HTR-8/SVneo (cell line): ENCODE data around the gene CENPP.

Source experiments
- DNase-seq: peaks from one replicate; pipeline ENCODE4 v3.0.0; 2011; ENCODE audit warnings: low spot score, mixed read lengths; ENCODE audit not compliant: insufficient read length
- FAIRE-seq: peaks from 2 replicates; lab custom pipeline; 2011; peaks lifted over from hg19 to GRCh38; lab: Jason Lieb, UNC

Gene CENPP

GRCh38 chr9:92467041-92467440 is 141.3 kb downstream of the CENPP start:
- no peak for DNase-seq
- FAIRE-seq = no peak

DNA sequence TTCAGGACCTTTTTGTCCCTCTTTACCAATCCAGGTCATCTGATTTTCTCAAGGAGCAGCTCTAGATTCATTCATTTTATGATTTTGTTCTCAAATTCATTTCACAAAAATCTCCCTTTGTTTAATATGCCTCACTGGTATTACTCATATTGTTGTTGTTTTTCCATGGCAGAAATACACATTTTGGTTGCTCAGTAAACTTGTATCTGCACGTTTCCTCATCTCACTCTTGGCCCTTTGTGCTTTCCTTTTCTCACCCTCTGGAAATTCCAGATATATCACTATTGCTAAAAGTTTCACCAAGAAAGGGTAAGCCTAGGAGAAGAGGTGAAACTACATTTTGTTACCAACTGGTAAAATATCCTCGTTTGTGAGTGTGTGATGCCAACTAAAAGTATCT is 141.8 kb downstream of the CENPP start:
- FAIRE-seq (no peak), DNase-seq (no peak)

- DNase-seq = no peak
- FAIRE-seq = no peak
Measured at GRCh38 chr9:92468206-92468605, 142.5 kb downstream of the CENPP start.

DNA sequence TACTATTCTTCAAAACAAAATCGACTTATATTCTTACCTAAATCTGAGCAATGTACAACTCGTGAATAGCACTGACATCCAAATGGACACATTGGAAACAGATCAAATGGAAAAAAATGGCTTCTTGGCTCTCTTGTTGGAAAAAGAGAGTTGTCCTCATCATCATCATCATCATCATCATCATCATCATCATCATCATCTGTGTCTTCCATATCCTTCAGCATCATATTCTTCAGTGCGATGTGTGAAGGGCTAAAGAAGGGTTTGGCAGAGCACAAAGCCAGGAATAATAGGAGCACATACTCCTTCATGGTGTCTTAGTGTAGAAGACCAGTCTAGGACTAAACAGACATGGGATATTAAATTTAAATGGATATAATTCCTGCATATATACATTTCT is 148.8 kb downstream of the CENPP start:
- DNase-seq (no peak), FAIRE-seq (no peak)

GRCh38 chr9:92476962-92477361 is 151.2 kb downstream of the CENPP start:
- DNase-seq = no peak
- FAIRE-seq = no peak

- DNase-seq = no peak
- FAIRE-seq = no peak
Measured at GRCh38 chr9:92478783-92479182, 153.0 kb downstream of the CENPP start.

DNA sequence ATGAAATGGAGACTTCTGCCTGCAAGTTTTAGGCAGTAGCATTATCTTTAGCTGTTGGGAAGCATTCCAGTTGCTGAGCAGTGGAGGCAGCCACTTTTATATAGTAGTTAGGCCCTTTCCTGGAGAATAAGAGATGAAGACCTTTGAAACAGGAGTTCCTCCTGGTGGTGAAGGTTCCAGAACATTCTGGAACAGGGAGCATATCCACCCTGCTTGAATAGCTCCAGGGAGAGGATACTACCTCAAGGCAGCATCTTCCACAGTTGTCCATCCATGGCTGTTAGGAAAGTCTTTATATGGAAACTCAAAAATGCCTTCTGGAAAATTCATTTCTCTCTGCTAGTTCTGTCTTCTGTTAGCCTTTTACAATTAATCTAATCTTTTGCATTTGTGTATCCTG is 153.6 kb downstream of the CENPP start:
- DNase-seq (no peak), FAIRE-seq (no peak)

DNA sequence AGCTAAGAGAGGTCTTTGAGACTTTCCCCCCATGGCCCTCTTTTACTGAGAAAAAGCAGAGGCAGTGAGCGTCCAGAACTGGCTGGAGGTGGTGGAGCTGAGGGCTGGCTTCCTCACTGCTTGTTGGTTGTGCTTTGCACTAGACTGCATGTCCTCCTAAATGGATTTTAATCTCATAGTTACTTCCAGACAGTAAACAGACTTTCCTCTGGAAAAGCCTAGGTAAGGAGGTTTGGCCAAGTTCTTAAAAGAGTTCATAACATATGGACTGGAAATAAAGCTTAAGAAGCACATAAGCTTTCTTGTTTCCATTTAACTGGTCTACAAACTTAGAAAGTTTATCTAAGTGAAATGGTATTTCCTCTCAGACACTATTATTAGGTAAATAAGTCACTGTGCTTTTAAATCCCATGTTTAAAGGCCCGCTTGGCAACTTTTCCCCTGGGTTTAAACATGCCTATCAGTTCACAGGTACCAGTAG is 154.6 kb downstream of the CENPP start:
- DNase-seq (no peak), FAIRE-seq (no peak)

DNA sequence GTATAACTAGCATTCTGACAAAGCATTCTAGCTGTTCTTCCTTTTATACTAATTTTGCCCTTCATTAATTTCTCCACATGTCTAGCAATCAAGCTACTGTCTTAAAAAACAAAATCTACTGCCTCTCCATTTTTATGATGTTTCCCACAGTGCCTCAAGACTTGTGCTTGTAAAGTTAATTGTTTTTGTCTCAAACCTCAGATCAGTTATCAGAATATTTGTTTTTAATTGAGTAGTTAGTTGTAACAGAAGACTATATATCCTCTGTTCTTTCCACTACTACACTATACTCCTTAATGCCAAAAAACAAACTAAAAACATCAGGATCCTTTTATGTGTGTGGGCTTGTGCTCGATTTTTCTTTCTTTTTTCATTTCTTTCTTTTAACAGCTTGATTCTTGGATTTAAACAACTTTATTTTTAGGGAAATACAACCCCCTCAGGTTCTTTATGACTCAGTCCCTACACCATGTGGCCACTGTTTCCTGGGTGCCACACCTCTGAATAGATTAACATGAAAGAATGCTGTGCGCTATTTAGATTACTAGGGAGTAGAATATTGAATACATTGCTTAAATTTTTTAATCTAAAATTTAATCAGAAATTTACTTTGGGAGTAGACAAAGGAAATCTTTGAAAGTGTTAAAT is 155.4 kb downstream of the CENPP start:
- no peak for FAIRE-seq
- no peak for DNase-seq

- no peak for DNase-seq
- no peak for FAIRE-seq
Measured at GRCh38 chr9:92482329-92482728, 156.6 kb downstream of the CENPP start, which contains the start of gene ASPN. Gene ASPN (minus strand): TSS chr9:92482506.

DNA sequence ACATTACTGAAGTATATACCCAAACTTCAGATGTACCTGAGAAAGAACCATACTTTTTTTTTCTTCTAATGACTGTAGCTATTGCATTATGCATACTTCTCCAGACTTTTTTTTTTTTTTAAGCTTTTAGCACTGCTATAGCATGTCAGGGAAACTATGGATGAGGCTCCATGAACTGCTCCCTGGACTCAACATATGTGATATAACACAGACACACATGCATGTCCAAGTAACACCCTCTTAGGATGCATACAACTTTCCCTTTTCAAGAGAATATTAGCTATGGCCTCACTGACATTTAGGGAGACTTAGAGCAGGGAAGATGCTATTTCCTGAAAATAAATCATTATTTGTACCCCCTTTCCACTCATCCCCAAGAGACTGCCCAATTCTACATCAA is 157.1 kb downstream of the CENPP start:
- FAIRE-seq = no peak
- DNase-seq = no peak

- no peak for FAIRE-seq
- no peak for DNase-seq
Measured at GRCh38 chr9:92483627-92484545, 158.1 kb downstream of the CENPP start.

GRCh38 chr9:92484563-92484962 is 158.8 kb downstream of the CENPP start:
- DNase-seq (no peak), FAIRE-seq (no peak)

DNA sequence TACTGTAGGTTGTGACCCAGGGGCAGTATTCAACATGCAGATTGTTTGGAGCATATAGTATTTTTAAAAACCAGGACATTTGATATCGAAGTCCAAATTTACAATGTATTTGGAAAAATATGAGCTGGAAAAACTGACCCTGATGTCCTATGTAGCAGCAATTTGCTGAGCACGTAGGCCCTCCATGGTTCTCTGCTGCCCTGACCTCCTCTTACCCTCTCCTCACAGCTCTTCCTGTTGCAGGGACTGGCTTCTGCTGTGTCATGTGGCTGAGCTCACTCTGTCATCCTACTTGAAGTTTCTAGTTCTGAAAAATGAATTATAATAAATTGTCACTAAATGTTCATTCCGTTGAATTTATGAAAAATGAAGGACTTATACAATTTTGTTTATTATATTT is 160.6 kb downstream of the CENPP start:
- DNase-seq (no peak), FAIRE-seq (no peak)

- no peak for FAIRE-seq
- DNase-seq = peak; percentile 15
Measured at GRCh38 chr9:92488681-92489550, 163.2 kb downstream of the CENPP start.

GRCh38 chr9:92492781-92493401 is 167.1 kb downstream of the CENPP start:
- DNase-seq (no peak), FAIRE-seq (no peak)

- DNase-seq (no peak), FAIRE-seq (no peak)
Measured at GRCh38 chr9:92493749-92494387, 168.1 kb downstream of the CENPP start.

DNA sequence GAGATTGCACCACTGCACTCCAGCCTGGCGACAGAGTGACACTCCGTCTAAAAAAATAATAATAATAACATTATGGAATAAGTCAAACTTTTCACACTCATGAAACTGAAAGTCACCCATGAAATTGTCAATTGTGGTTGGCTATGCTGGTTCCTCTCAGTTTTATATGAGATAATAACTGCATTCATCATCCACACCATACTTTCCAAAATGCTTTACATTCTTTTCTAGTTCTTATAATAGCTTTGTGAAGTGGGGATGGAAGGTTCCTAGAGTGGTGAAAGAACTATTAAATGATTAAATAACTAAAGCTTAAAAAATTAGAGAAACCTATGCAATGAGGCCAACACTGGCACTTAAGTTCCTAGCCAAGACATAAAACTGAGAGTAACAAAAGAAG is 169.1 kb downstream of the CENPP start:
- DNase-seq = no peak
- FAIRE-seq = no peak

- FAIRE-seq = no peak
- no peak for DNase-seq
Measured at GRCh38 chr9:92496396-92497176, 170.8 kb downstream of the CENPP start.
